Mucosa of stomach (tissue), 1 donor: Measurements from ENCODE around the gene REEP6.
"Not testable (repeated sequence)": the region's sequence is repeated elsewhere in the genome, so short reads cannot be mapped to it uniquely, and the experiment has no call there.

Source experiments
- H3K27me3 ChIP-seq: one replicate; pipeline ENCODE4 v1.7.0; 2013; ENCODE audit warnings: mild to moderate bottlenecking, low read length; ENCODE audit not compliant: control insufficient read depth, insufficient read depth
- H3K36me3 ChIP-seq: one replicate; pipeline ENCODE4 v1.7.0; 2013; ENCODE audit warnings: low read length; ENCODE audit not compliant: control insufficient read depth, insufficient read depth
- H3K4me1 ChIP-seq: one replicate; pipeline ENCODE4 v1.7.0; 2013; ENCODE audit warnings: mild to moderate bottlenecking, low read length; ENCODE audit not compliant: control insufficient read depth, insufficient read depth
- H3K4me3 ChIP-seq: one replicate; pipeline ENCODE4 v1.7.0; 2013; ENCODE audit warnings: low read length
- H3K9ac ChIP-seq: one replicate; pipeline ENCODE4 v1.7.0; 2013; ENCODE audit warnings: mild to moderate bottlenecking, low read length, moderate library complexity
- H3K9me3 ChIP-seq: one replicate; pipeline ENCODE4 v1.7.0; 2013; ENCODE audit warnings: mild to moderate bottlenecking, low read length, moderate library complexity; ENCODE audit not compliant: control insufficient read depth
- donor health status: Pancreatic carcinoma.

The REEP6 gene

DNA sequence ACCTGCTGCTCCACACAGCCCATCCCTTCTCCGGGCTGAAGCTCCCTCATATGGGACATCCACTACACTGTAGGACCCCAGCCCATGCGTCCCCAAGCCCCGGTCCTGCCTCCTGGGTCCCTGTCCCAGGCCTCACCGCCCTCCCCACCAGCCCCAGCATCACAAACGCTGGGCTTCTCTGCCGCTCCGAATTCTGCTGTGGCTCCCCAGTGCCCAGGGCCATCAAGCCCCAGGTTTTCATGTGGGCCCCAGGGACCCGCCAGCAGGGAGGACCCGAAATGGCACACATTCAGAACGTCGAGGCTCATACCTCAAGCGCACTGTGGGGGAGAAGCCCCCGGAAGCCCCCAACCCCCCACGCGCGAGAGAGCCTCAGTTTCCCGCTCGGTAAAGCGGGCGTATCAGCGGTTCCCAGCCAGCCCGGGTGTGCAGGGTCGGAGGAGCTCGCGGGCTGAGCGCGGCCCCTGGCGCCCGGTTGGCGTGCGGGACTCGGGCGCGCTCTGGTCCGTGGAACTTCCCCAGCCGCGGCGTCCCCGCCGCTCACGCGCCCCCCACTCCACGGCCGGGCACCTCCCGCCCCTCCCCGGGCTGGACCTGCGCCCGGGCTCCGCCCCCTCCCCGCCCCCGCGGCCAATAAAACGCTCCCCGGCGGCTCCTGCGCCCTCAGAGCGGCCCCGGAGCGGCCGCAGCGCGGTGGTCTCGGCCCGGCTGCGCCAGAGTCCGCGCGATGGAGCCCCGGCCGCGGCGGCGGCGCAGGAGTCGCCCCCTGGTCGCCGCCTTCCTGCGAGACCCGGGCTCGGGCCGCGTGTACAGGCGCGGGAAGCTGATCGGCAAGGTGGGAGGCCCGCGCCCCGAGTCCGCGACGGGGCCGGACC lies 32.7 kb downstream of the REEP6 start, which contains the start of gene PLK5:
PLK5 (plus strand) TSS at position 666 of the 875 bp plus-strand sequence. CDS start 2,920 bp downstream, outside the sequence.
- Histone ChIP-seq H3K9ac (no peak within 1 kb of the TSS), H3K4me3 (no peak within 1 kb of the TSS), H3K9me3 (no peaks in the 10 kb centered on the region), H3K4me1 (no peaks in the 10 kb centered on the region), H3K36me3 (no peaks in the 10 kb centered on the region), H3K27me3 (peaks cover 41% of the 10 kb centered on the region)

DNA sequence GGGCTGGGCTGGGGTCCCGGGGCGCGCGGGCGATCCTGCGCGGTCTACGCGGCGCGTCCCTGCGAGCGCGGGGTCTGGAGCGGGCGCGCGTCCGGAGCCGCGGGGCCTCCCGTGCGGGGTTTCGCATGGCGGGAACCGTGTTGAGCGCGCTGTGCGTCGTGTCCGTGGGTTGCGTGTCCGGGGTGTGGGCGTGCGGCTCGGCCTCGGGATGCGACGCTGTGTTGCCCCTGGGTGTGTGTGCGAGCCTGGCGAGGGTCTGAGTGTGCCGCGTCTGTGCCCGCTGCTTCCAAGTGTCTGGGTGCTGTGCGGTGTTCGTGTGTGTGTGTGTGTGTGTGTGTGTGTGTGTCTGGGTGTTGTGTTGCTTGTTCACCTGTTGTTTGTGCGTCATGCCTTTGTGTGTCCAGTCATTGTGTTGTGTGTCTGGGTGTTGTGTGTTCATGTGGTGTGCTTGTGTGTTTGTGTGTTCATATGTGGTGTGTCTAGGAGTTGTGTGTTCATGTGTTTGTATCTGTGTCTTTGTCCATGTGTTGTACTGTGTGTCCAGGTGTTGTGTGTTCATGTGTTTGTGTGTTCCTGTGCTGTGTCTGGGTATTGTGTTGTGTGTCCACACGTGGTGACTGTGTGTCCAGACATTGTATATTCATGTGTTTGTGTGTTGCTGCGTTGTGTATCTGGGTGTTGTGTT lies 33.4 kb downstream of the REEP6 start:
- no peaks in the 10 kb centered on the region for H3K4me1 ChIP-seq
- H3K36me3 ChIP-seq = no peaks in the 10 kb centered on the region
- H3K9ac ChIP-seq = no peak overlapping the region
- no peak overlapping the region for H3K4me3 ChIP-seq
- H3K27me3 ChIP-seq = peaks cover 41% of the 10 kb centered on the region
- H3K9me3 ChIP-seq = no peaks in the 10 kb centered on the region

DNA sequence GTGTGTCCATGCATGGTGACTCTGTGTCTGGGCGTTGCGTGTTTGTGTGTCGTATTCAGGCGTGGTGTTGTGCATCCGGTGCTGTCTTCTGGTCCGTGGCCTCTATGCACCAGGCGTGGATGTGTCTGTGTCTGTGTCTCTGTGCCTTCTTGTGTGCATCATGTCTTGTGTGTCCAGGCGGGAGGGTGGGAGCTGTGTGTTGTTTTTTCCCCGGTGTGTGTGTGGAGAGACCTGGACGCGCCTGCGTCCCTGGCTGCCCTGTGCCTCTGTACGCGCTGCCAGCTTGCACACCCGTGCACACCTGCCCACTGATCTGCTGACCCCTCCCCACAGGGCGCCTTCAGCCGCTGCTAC lies 34.0 kb downstream of the REEP6 start:
- Histone ChIP-seq H3K36me3 (no peaks in the 10 kb centered on the region), H3K4me1 (no peaks in the 10 kb centered on the region), H3K9me3 (no peaks in the 10 kb centered on the region), H3K9ac (no peak overlapping the region), H3K27me3 (peaks cover 41% of the 10 kb centered on the region), H3K4me3 (no peak overlapping the region)

DNA sequence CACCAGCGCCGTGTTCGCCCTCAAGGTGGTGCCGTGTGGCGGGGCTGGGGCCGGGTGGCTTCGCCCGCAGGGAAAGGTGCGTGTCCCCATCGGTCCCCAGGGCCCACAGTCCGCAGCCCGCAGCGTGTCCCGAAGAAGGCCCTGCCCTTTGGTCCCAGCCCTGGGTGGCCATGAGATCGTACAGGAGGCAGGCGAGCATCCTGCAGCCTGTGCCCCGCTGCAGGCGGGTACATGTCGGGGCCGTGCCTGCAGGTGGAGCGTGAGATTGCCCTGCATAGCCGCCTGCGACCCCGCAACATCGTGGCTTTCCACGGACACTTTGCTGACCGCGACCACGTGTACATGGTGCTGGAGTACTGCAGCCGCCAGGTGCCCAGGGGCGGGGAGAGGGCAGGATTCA lies 34.4 kb downstream of the REEP6 start:
- H3K4me1 ChIP-seq = no peaks in the 10 kb centered on the region
- H3K27me3 ChIP-seq = peaks cover 44% of the 10 kb centered on the region
- H3K36me3 ChIP-seq = no peaks in the 10 kb centered on the region
- no peak overlapping the region for H3K9ac ChIP-seq
- no peak overlapping the region for H3K4me3 ChIP-seq
- H3K9me3 ChIP-seq = no peaks in the 10 kb centered on the region

DNA sequence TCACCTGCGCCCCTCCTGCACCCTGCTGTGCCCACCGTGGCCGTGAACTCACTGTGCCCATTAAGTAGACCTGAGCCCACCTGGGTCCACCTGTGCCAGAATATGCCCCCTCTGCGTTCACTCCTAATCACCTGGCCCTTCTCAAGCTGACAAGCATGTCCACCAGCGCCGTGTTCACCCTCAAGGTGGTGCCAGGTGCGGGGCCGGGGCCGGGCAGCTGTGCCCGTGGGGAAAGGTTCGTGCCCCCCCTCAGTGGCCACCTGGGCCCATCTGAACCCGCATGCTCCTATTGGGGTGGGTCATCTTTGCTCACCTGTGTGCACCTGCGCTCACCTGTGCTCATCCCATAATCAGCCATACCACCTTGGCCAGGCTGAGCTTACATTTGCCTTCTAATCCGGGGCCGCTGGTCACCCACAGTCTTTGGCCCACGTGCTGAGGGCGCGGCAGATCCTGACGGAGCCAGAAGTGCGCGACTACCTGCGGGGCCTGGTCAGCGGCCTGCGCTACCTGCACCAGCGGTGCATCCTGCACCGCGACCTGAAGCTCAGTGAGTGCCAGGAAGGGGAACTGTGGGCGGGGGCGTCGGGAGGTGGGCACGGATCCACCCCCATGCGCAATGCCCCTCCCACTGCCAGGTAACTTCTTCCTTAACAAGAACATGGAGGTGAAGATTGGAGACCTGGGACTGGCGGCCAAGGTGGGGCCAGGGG lies 35.2 kb downstream of the REEP6 start:
- peaks cover 44% of the 10 kb centered on the region for H3K27me3 ChIP-seq
- H3K4me3 ChIP-seq = no peak overlapping the region
- no peaks in the 10 kb centered on the region for H3K36me3 ChIP-seq
- no peak overlapping the region for H3K9ac ChIP-seq
- H3K4me1 ChIP-seq = no peaks in the 10 kb centered on the region
- H3K9me3 ChIP-seq = no peaks in the 10 kb centered on the region

DNA sequence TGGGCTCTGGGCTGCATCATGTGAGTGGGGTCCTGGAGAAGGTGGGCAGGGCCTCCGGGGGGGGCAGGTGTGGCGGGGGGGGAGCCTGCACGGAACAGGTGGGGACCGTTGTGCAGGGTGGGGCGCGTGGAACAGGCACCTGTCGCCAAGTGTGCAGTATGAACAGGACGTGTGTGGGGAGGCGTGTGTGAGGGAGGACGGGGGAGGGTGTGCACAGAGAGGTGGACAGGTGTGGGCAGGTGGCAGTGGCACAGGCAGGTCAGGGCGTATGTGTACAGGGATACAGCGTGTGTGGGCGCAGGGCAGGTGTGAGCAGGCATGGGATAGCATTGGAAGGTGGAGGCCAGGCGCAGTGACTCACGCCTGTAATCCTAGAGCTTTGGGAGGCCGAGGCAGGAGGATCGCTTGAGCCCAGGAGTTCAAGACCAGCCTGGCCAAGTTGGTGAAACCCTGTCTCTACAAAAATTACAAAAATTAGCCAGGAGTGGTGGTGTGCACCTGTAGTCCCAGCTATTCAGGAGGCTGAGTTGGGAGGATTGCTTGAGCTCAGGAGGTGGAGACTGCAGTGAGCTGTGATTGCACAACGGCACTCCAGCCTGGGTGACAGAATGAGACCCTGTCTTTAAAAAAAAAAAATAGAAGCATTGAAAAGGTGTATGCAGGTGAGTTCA lies 36.1 kb downstream of the REEP6 start:
- H3K4me3 ChIP-seq = no peak overlapping the region
- H3K9me3 ChIP-seq = no peaks in the 10 kb centered on the region
- no peaks in the 10 kb centered on the region for H3K36me3 ChIP-seq
- peaks cover 41% of the 10 kb centered on the region for H3K27me3 ChIP-seq
- H3K9ac ChIP-seq = no peak overlapping the region
- no peaks in the 10 kb centered on the region for H3K4me1 ChIP-seq

DNA sequence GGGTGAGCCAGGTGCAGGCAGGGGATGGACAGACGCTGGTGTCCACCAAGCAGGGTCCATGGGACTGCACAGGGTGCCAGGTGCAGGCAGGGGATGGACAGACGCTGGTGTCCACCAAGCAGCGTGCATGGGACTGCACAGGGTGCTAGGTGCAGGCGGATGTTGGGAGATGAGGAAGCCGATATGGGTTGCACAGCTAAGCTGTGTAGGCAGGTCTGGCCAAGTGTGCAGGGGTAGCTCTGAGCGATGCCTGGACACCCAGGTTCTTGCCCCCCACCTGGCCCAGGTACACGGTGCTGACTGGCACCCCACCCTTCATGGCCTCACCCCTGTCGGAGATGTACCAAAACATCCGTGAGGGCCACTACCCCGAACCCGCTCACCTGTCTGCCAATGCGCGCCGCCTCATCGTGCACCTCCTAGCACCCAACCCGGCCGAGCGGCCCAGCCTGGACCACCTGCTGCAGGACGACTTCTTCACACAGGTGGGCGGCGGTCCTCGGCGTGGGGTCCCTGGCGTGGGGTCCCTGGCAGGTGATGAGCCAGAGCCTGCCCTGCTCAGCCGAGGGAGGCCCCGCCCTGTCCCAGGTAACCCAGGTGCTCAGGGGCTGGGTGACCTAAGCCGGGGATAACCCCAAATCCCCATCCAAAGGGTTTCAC lies 36.8 kb downstream of the REEP6 start:
- no peaks in the 10 kb centered on the region for H3K9me3 ChIP-seq
- no peaks in the 10 kb centered on the region for H3K4me1 ChIP-seq
- no peak overlapping the region for H3K4me3 ChIP-seq
- H3K27me3 ChIP-seq = peaks cover 37% of the 10 kb centered on the region
- no peak overlapping the region for H3K9ac ChIP-seq
- H3K36me3 ChIP-seq = no peaks in the 10 kb centered on the region

DNA sequence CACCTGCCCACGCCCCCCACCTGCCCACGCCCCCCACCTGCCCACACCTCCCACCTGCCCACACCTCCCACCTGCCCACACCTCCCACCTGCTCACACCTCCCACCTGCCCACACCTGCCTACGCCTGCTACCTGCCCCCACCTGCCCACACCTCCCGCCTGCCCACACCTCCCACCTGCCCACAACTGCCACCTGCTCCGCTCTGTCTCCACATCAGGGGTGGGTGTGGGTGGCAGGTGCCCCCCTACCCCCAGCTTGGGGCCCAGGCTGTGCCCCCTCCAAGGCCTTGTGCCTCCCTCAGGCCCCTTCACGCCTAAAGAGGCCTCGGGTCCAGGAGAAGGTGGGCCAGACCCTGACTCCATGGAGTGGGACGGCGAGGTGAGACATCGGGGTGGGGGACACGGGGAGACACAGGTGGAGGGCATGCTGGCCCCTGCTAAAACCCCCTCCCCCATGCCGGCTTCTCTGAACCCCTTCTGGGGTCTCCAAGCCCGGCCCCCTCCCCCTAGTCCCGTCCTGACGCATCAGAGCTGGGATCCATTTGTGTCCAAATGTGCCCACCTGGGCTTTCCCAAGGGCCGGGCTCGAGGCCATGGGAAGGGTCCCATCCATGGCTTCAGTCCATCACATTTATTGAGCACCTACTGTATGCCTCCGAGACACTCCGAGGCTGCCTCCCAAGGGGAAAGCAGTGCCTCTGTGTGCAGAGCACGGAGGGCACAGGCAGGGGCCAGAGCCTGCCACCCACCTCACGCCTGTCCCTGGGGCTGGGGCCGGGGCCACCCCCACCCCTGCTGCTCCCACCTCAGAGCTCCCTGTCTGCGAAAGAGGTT lies 37.8 kb downstream of the REEP6 start:
- H3K27me3 ChIP-seq = peaks cover 27% of the 10 kb centered on the region

DNA sequence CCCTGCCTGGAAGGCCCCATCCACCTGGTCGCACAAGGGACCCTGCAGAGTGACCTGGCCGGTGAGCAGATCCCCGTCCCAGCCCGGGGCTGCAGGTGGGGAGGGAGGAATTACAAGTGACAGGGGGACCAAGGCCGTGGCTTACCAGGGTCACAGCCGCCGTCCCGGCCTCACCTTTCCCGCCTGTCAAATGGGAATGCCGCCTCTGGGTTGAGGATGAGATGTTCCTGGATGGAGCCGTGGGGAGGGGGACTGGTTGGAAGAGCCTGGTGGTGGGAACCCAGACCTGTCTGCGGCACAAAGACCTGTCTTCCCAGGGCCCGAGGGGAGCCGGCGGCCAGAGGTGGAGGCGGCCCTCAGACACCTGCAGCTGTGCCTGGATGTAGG lies 38.4 kb downstream of the REEP6 start:
- Histone ChIP-seq H3K36me3 (no peaks in the 10 kb centered on the region), H3K4me3 (no peak overlapping the region), H3K9ac (no peak overlapping the region), H3K4me1 (no peaks in the 10 kb centered on the region), H3K27me3 (peaks cover 21% of the 10 kb centered on the region), H3K9me3 (no peaks in the 10 kb centered on the region)

More for the DNA sequence above, 37.8 kb downstream of the REEP6 start:
- no peak overlapping the region for H3K9ac ChIP-seq
- H3K4me3 ChIP-seq = no peak overlapping the region
- H3K36me3 ChIP-seq = no peaks in the 10 kb centered on the region
- H3K9me3 ChIP-seq = no peaks in the 10 kb centered on the region
- no peaks in the 10 kb centered on the region for H3K4me1 ChIP-seq

DNA sequence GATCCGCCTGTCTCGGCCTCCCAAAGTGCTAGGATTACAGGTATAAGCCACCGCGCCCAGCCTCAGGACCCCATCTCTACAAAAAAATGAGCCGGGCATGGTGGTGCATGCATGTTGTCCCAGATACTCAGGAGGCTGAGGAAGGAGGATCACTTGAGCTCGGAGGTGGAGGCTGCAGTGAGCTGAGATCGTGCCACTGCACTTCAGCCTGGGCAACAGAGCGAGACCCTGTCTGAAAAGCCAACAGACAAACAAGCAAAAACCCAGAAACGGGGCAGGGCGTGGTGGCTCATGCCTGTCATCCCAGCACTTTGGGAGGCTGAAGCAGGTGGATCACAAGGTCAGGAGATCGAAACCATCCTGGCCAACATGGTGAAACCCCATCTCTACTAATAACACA lies 39.9 kb downstream of the REEP6 start:
- not testable (repeated sequence) for H3K36me3 ChIP-seq, H3K27me3 ChIP-seq, H3K9ac ChIP-seq, H3K9me3 ChIP-seq, H3K4me1 ChIP-seq, H3K4me3 ChIP-seq

DNA sequence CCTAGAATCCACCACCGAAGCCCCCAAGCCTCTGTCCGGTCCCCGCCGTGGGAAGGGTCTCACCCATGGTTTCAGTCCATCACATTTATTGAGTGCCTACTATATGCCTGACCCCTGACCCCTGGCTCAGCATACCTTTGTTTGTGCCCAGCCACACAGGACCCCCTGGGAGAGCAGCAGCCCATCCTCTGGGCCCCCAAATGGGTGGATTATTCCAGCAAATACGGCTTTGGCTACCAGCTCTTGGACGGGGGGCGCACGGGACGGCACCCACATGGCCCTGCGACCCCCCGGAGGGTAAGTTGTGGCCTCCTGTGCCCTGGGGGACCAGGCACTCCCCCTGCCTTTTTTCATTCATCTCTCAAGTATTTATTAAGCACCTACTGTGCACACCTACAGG lies 40.6 kb downstream of the REEP6 start:
- peaks cover 3% of the 10 kb centered on the region for H3K27me3 ChIP-seq

More for the DNA sequence above, 40.6 kb downstream of the REEP6 start:
- Histone ChIP-seq H3K36me3 (no peaks in the 10 kb centered on the region), H3K4me3 (no peak overlapping the region), H3K9ac (no peak overlapping the region), H3K4me1 (no peaks in the 10 kb centered on the region), H3K9me3 (no peaks in the 10 kb centered on the region)
